CD4-positive, alpha-beta T cell treated with Interleukin-6 at 100 ng/mL for 8 hours (primary cell): ENCODE data around the gene ZSWIM6.

Source experiments
- DNase-seq: peaks from one replicate; pipeline ENCODE4 v3.0.0-alpha.2; 2020; ENCODE audit warnings: mixed read lengths, low spot score

Gene ZSWIM6

DNA sequence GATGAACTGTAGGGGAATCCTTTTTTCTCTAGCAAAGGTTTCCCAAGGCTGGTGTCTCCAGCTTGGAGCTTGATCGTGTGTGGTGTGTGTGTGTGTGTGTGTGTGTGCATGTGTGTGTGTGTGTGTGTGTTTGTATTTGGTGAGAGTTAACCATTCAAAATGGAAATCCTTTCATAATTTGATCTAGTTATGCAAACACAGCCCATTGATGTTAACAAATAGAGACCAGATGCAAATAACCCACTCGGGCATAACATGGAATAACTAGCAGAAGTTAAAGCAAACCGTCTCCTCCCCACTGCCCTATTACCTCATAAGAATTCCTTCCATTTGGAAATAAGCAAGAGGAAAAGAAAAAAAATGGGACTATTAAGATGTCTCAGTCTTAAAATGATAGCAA, 24.9 kb upstream of the ZSWIM6 start:
- DNase-seq: no peak

DNA sequence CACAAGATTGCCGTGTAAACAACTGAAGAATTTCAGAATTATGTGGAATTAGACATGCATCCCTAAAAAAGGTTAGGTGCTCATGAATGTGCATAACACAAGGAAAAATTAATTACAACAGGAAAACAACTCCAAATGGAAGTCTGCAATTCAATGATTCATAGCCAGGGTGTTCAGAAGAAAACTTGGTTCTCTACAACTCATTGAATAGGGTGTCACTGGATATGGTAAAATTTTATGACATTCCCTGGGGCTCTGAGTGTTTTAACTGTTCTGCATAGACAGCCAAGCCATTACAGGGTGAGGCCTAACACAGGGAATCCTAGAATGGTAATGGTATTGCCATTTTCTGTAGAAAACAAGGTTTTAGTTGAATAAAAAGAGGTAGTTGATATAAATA, 24.4 kb upstream of the ZSWIM6 start:
- DNase-seq: no peak

DNA sequence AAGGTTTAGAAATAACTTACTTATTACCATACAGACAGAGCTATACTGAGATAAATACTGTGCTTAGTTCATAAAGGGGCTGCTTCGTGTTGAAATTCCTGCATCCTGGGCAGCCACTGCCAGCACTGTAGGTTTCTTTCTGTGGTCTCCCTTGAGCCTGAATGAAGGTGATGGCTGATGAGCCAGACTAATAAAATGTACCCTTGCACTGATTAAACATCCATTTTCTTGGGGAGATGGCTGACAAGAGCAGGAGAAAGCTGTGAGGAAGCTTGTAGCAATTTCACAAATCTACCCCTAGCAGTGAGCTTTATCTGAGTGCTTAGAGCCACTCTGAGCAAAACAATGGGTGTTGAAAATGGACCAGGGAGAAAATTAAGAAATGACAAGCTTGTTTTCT, 23.3 kb upstream of the ZSWIM6 start:
- DNase-seq: no peak

DNA sequence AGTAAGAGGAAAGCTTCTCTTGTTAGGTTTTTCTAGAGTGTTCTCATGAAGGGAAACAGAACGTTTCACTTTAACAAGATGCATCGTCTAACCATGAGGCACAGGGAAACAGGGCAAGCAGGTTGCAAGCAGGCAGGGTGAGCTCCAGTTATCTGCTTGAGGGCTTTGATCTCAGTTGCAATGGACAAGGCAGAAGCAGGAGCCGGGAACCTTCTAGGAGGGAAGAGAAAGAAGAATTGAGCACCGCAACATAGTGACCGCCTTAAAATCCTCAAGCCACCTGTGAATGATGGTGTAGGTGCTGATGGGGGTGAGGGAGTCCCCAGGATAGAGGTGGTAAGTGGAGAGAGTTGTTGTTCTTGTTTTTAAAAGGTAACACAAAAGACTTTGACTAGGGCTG, 22.9 kb upstream of the ZSWIM6 start:
- DNase-seq: no peak

DNA sequence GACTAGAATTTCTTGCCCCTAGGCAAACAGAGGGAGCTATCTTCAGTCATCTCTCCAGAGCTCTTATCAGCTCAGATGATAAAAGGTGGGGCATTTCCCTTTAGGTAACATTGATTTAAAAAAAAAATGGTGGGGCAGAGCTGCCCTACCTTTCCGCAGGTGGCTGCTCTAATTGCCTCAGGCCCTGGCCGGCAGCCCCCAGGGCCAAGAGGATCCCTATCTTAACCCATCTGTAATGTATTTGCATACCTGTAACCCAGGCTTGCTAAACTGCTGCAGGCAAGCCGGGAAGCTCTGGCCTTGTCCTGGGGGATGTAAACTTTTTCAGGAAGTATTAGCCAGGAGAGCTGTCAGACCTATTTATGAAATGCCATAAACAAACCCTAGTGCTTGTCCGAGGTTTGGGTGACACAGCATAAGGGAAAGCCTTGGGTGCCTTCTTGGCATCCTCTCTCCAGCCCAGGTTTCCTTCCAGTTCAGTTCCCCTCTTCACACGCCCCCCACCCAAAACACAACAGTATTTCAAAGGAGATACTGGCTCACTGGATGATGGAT, 20.9 kb upstream of the ZSWIM6 start:
- no peak for DNase-seq

DNA sequence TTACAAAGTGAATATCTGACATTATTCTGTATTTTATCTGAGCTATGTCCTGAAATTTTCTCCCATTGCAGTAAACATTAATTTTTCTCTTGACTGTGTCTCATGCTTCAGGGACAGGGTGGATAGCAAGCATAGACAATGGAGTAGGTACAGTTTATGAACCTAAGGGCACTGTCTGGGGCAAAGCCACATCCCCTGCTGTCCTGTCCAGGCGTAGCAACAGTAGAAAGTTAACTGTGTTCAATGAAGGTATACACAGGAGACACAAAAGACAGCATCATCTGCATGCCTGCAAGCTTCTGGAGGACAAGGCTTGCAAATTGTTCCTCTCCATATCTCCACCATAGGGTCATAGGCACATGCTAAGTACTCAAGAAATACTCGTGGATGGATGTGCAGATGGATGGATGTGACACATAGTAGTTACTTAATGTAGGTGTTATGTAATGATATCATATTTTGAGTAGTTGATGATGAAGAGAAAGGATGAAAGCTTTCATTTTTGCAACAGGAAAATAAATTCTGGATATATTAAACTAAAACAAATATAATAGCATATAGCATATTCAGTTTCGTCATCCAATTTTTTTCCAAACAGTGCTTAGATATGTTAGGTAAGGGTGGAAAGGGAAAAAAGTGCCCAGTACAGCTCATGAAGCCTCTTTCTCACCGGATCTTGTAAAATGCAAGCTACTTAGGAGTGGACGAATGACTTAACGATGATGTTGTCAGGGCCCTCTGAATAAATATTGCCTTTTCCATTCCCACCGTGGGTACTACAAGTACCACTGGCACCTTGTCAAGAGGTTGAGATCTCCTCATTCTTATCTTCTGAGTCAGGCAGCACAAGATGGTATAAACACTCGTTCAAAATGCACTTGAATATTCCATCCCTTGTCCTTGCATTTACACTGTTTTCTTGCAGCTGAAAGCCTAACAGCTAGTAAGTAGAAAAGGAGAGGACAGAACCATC, 19.9 kb upstream of the ZSWIM6 start:
- DNase-seq: no peak

DNA sequence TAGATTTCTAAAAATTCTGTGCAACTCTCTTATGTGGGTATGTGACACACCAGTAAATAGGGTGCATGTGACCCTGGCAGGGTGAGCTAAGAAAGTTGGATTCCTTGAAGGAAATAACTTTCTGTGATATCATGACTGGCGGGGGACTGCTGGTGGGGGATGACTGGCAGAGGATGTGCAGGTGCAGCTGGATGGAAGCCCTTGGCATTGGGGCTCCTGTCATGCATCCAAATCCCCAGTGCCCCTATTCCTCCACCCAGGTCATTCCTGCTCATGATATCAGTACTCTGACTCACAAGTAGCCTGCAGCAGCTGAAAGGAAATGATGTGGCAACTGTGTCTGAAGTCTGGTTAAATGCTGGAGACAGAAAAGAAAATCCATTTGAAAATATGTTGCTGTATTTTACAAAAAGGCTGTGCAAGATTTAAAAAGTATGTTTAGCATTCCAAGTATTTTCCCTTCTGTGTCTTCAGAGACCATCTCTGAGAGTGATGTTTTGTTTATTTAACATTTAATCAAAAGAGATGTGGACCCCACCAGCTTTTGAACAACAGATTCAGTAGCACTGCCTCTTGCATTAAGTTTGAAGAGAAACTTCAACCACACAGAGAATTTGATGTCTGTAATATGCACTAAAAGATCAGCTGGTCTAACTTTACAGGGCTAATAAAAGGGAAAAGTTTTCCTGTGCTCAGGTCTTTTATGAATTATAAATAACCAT, 17.9 kb upstream of the ZSWIM6 start:
- DNase-seq: no peak

DNA sequence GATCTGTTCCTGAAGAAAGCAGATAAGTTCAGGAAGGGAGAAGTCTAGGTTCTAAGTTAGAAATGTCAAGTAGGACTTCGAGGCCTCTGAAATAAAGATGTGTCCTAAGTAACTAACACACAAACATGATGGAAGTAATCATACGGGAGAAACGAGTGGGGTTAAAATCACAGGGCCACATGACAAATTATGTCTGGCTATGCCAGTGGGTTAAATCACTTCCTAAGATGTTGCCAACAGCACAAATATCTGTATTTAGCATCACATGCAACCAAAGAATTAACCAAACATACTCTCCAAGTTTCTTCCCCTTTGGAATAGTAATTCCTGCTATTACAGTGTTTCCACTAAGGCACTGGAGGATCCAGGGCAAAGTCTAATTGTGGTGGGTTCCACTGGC, 13.7 kb upstream of the ZSWIM6 start:
- no peak for DNase-seq

DNA sequence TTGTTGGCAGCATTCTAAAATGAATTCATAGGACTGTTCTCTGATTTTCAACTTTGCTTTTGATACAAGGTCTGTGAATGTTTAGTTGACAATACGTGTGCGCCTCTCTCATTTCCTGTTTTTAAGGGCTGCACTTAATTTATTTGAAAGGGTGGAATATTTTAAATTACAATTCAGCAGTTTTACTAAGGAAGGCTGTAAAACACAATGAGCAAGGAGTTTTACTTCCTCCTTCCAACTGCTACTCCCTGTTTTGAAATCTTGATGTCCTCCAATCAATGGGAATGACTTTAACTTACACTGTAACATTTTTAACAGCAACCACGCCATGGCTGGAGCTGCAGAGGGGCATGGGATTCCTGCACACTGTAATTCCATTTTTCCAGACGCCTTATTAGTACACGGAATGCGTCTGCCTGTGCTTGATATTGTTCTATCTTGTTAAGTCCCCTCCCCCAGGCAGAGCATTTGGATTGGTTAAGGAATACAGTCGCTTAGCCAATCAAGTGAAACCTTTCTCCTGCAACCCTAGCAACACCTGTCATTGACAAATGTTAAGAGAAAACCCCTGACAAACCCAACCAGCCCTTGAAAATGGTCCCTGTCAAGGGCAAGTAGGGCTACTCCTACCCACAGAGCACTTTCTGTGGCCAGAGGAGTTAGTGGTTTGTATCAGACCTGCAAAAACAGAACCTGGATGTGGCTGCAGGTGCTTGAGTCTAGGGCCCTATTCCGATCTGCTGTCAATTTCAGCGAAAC, 12.5 kb upstream of the ZSWIM6 start:
- peak; percentile 23 for DNase-seq

DNA sequence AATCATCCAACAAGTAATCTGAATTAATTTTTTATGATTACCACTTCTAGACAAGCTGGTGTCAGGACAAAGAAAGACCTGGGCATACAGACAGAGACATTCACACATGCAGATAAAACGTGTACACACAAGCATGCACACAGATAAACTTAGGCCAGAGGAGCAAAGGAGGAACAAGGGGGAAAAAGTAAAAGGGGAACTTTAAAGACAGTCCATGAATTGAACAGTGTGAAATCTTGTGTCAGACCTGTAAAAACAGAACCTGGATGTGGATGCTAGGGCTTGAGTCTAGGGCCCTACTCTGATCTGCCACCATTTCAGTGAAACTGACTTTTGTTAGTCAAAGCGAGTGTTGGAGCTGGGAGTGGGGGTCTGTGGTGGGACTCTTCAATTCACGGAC, 11.2 kb upstream of the ZSWIM6 start:
- DNase-seq: no peak

DNA sequence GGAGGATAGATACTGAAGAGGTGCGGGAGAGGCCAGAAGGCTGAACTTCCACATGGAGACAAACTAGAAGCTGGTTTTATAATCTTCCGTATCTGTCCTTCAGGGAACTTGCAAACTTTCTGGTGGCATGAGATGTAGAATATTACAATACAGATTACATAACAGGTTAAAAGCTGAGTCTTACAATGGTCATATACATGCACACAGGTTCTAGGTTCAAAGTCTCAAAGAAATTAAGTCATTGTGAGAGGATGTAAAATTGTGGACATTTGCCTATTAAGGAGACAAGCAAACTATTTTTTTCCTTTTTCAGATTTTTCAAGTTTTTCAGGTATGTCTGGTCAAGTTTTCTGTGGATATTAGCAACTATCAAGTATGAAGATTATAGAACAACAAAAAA, 10.4 kb upstream of the ZSWIM6 start:
- no peak for DNase-seq

DNA sequence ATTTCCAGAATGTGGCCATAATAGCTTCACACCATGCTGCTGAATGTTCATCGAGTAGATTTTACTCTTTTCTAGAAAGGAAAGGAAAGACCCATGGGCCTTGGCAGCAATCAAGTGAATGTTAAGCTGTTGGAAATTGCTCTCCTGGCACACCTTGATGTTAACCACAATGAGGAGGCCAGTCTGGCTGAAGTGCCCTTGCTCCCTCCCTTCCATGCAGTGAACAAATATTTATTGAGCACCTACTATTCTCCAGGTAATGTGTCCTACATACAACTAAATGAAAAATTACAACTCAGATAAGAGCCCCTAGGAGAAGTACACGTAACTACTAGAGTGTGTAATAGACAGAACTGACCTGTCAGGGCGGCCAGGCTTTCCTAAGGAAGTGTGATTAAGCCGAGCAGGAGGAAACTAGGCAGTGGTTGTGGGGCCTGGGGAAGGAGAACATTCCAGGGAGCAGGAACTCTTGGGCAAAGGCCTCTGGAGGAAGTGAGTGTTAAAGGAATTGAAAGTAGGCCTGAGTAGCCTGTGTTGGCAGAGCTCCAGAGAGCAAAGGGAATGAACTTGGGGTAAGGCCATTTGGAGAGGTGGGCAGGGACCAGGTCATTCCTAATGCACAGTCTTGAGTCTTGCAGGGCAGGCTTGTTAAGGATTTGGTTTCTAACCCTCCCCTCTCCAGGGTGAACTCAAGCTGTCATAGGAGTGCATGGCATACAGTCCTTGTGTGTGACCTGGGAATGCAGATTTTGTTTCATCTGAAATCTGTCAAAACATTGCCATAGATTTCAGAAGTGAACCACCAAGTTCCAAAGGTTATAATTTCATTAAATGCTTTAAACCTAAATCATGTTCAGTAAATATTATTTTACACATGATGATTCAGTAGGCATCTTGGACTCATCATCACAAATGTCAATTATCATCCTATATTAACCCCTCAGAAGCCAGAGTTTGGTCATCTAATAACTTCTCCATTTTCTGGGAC, 9.0 kb upstream of the ZSWIM6 start:
- DNase-seq: no peak

DNA sequence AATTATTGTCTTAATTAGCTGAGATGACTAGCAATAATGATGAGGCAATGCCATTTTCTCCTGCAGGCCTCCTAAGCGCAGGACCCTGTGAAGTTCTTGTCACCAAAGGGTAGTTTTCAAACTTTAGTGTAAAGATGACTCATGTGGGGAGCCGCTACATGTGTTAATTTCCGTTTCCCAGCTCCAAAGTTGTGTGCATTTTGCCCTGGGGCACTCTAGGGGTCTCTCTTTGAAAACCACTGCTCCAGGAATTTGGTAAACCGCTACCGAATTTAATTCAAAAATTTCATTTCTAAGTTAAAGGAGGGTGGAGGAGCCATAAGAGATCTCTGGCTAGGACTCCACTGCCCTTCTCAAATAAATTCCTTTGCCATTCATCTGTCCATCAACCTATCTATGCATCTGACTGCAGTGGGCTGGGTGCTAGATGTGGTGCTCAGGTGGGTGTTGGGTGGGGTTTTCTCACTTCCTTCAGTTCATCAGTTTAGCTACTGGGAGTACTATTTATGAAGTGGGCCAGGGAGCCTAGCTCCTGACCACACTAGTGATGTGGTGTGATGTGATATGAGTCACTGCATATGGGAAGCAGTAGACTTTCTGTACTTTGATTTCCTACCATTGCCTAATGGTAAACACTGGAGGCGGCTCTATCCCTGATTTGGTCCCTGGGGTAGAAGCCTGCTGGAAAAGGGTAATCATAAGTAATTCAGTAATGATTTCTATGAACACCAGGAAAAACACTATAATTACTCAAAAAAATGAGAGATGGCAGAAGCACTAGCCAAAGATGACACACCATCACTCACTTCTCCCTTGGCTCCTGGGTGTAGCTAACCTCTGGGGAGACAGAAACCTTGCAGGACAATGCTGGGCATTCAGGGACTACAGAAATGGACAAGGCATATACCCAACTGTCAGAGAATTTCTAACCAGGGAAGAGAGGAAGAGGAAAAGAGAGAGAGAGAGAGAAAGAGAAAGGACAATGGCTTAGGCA, 4.0 kb upstream of the ZSWIM6 start:
- no peak for DNase-seq

DNA sequence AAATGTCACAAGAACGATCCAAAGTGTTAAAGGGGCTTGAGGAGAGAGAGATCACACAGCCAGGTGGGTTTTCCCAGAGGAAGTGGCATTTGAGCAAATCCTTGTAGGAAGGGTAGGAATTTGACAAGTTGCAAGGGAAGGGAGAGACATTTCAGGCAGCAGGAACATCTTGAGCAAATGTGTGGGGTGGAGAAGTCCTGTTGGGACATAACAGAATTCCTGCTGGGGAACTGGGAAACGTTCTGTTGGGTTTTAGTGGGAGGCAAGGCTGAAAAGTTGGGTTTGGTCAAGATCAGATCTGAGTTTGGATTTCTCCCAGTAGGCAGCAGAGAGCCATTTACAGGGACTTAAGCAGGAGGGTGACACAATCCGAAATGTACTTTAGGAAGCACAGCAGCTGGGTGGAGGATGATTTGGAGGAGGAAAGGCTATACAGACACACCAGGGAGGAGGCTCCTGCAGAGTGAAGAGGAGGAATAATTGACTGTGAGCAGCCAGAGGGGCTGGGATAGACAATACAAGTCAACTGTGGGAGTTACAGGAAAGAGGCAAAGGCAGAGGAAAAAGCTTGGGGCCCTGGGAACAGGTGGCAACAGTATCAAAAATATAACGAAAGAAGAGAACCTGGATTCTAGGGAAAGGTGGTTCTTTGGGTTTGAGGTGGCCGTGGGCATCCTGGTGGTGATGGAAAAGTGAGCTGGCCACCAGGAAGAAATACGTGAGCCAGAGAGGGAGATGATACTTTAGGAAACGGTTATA, 3.1 kb upstream of the ZSWIM6 start:
- no peak for DNase-seq

DNA sequence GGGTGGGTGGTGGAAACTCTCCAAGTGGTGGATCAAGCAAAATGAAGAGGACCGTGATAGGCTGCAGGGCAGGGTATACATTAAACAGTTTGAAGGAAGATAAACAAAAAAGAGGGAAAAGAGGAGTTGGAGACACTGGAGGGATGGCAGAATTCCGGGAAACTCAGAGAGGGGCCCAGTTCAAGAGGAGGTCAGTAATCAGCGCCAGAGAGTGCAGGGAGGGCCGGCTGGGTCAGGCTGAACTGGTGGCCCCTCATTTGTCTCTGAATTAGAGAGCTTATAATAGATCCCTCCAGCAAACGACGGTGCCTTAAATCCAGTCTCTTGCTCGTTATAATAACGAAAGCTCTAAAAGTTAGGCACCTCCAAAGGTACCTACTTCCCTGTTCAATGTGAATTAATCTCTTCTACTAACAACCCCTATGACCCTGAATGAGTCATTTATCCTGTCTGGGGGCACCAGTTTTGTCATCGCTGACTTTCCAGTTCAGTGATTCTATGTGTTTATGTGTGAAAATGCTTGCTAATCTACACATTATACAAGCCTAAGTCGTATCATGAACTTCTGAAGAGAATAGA, 2.4 kb upstream of the ZSWIM6 start:
- no peak for DNase-seq

DNA sequence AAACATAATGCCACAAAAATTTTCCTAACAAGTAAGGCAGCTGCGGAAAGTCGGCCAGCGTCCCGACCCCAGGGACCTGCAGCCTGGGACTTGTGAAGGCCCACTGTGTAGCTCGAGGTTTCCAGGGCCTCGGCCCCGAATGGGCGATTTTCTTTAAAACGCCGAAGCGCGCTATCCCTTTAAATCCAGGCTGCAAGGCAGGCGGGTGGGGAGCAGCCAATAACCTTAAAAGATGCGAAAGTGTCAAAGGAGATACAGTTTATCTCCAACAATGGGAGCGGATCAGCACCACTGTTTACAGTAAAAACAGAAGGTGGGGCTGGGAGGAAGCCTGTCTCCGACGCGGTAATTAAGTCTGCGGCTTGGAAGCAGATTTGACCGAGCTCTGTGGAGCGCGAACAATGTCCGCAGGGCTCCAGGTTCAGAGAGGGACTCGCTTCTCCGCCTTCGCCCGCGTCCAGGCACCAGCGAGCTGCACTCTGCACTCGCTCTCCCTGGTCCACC, 1.7 kb upstream of the ZSWIM6 start:
- DNase-seq: peak; percentile 7

DNA sequence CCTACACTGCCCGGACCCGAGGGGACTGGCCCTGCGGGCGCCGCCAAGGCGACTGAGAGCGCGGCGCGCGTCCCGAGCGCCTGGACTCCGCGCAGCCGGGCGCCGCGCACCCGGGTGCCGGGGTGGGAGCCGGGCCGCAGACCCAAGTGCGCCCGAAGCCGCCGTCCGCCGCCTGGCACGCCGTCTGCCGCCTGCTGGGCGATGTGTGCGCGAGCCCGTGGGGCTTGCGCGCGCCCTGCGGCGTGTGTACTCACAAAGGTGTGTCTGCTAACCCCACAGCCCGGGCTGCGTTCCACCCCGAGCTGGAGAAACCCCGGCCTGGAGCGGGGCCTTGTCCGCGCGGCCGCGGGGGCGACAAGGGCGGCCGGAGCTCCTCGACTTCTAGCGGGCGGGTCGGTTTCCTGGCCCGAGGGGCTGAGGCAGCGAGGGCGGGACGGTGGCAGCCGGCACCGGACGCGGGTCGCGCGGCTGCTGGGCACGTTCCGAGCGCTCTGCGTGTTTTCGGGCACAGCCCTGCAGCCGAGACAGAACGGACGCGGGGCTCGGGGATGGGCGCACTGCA, 1.1 kb upstream of the ZSWIM6 start:
- peak; percentile 69 for DNase-seq

DNA sequence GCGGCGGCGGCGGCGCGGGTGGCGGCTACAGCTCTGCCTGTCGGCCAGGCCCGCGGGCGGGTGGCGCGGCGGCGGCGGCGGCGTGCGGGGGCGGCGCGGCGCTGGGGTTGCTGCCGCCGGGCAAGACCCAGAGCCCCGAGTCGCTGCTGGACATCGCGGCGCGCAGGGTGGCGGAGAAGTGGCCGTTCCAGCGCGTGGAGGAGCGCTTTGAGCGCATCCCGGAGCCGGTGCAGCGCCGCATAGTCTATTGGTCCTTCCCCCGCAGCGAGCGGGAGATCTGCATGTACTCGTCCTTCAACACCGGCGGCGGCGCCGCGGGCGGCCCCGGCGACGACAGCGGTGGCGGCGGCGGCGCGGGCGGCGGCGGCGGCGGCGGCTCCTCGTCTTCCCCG, 296 bp downstream of the ZSWIM6 start:
- DNase-seq: peak; percentile 7
